H4 (cell line): ENCODE data around the gene LIMK2. TPM values are rescaled to one million over a fixed set of nuclear protein-coding genes. Genes with fewer than 3 reads are reported as not detected.
"Not testable (repeated sequence)": the region's sequence is repeated elsewhere in the genome, so short reads cannot be mapped to it uniquely, and the experiment has no call there.

ENCODE experiments used
- DNase-seq: peaks from one replicate; pipeline ENCODE4 v3.0.0-alpha.2; 2015; ENCODE audit warnings: low spot score
- total RNA-seq: library from RNA; depleted of rRNA; stranded (reverse); fragments of >200 nt; shearing (Covaris generic); gene quantifications from 2 replicates; pipeline ENCODE4 v1.2.3, GENCODE V29; 2014

Gene LIMK2
- total RNA-seq, 1 experiment from 2014 or later, result 3.8 TPM

GRCh38 chr22:31290494-31291471 is 78.7 kb downstream of the LIMK2 start:
- peak; percentile 75 for DNase-seq

GRCh38 chr22:31291481-31292235 is 79.6 kb downstream of the LIMK2 start:
- DNase-seq, result no peak

GRCh38 chr22:31292236-31292989 is 80.3 kb downstream of the LIMK2 start, which contains the start of gene PIK3IP1:
PIK3IP1 (minus strand) TSS chr22:31292488; CDS start chr22:31292344, 144 bp downstream.
- DNase-seq, result peak; percentile 59

GRCh38 chr22:31295360-31295759 is 83.3 kb downstream of the LIMK2 start:
- DNase-seq, result no peak

GRCh38 chr22:31295831-31296657 is 83.9 kb downstream of the LIMK2 start:
- DNase-seq, result no peak

GRCh38 chr22:31300896-31301295 is 88.8 kb downstream of the LIMK2 start:
- DNase-seq, result no peak

GRCh38 chr22:31302006-31302405 is 89.9 kb downstream of the LIMK2 start:
- no peak for DNase-seq

GRCh38 chr22:31302537-31302936 is 90.4 kb downstream of the LIMK2 start:
- no peak for DNase-seq

GRCh38 chr22:31305194-31305593 is 93.1 kb downstream of the LIMK2 start:
- DNase-seq, result no peak

- no peak for DNase-seq
Observed at GRCh38 chr22:31308181-31308580, 96.1 kb downstream of the LIMK2 start.

- peak; percentile 43 for DNase-seq
Observed at GRCh38 chr22:31313366-31314147, 101.5 kb downstream of the LIMK2 start.

GRCh38 chr22:31314220-31314619 is 102.1 kb downstream of the LIMK2 start:
- not testable (repeated sequence) for DNase-seq

GRCh38 chr22:31321421-31321820 is 109.3 kb downstream of the LIMK2 start:
- DNase-seq, result no peak

- DNase-seq, result no peak
Observed at GRCh38 chr22:31323578-31324550, 111.8 kb downstream of the LIMK2 start.

GRCh38 chr22:31326877-31327276 is 114.8 kb downstream of the LIMK2 start:
- DNase-seq, result no peak

- no peak for DNase-seq
Observed at GRCh38 chr22:31327806-31328543, 115.9 kb downstream of the LIMK2 start.

GRCh38 chr22:31328544-31328960 is 116.5 kb downstream of the LIMK2 start:
- no peak for DNase-seq

- DNase-seq, result no peak
Observed at GRCh38 chr22:31329029-31329428, 116.9 kb downstream of the LIMK2 start.
